ENCODE data around the gene ABL1. TPM values are rescaled to one million over a fixed set of nuclear protein-coding genes. Genes with fewer than 3 reads are reported as not detected.

The ABL1 gene
- polyA plus RNA-seq, 1 of the 3 experiments (the other 2 are of a cell fraction), result 24.6 TPM

DNA sequence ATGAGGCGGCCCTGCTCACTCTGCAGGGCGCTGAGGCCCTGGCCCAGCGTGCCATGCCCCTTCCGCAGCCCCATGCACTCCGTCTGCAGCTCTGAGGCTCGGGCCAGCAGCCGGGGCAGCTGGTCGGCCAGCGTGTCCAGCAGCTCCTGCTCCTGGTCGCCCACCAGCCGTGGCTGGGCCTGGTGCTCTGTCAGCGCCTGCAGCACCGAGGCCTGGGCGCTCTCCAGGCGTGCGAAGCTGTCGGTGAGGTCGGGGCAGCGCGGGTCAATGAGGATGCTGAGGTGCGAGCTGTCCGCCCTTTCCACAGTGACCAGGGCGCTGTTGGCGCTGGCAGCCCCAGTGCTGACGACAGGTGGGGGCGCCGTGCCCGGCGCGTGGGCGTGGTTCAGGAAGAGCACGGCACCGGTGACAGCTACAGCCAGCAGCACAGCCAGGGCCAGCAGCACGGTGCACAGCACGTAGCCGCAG, 94.6 kb downstream of the ABL1 start:
- no peak for DNase-seq
- ChIA-PET CTCF (interaction anchor here (1.0 to 3.0 kb wide), 3 partner anchors 10 to 124 kb away, joined by 3 to 10 read pairs (median 4); no protein-coding TSS in a partner anchor), POLR2A (no interaction called here)
- peaks cover 11 to 18% of the 10 kb centered on the region in 2 experiments; a peak in 3 of 4 replicates for H3K4me1 ChIP-seq (ENCODE audit: control insufficient read depth in 1 of 2, insufficient read depth in 2 of 2, low read depth in 1 of 2, low read length in 1 of 2)
- 100% methylated on average over 1 of the region's 36 CpGs for WGBS (ENCODE audit: low lambda C conversion rate)
- H3K9ac ChIP-seq, result no peak overlapping the region
- no peaks in the 10 kb centered on the region for H4K20me1 ChIP-seq (ENCODE audit: insufficient read depth)
- H3K9me3 ChIP-seq, result no peaks in the 10 kb centered on the region
- no peaks in the 10 kb centered on the region for H3K9me2 ChIP-seq
- H3K27ac ChIP-seq (ENCODE audit: low read depth in 2 of 2, low read length in 1 of 2), result no peak overlapping the region
- H3K27me3 ChIP-seq (ENCODE audit: insufficient read depth), result no peaks in the 10 kb centered on the region
- no peaks in the 10 kb centered on the region for H3K36me3 ChIP-seq (replicated peaks in 1 of 2; ENCODE audit: control insufficient read depth in 1 of 2, insufficient read depth in 2 of 2, low read length in 1 of 2)
- TF ChIP-seq NFIC (IDR thresholded peaks at IDR 0.05; ENCODE audit: borderline replicate concordance) (no peak), TCF12 (IDR thresholded peaks at IDR 0.05) (no peak), EZH2phosphoT487 (IDR thresholded peaks at IDR 0.05; ENCODE audit: borderline replicate concordance, low read depth) (no peak), FOXM1 (IDR thresholded peaks at IDR 0.05; ENCODE audit: low read depth) (no peak)
- TF ChIP-seq, protein P1, sequence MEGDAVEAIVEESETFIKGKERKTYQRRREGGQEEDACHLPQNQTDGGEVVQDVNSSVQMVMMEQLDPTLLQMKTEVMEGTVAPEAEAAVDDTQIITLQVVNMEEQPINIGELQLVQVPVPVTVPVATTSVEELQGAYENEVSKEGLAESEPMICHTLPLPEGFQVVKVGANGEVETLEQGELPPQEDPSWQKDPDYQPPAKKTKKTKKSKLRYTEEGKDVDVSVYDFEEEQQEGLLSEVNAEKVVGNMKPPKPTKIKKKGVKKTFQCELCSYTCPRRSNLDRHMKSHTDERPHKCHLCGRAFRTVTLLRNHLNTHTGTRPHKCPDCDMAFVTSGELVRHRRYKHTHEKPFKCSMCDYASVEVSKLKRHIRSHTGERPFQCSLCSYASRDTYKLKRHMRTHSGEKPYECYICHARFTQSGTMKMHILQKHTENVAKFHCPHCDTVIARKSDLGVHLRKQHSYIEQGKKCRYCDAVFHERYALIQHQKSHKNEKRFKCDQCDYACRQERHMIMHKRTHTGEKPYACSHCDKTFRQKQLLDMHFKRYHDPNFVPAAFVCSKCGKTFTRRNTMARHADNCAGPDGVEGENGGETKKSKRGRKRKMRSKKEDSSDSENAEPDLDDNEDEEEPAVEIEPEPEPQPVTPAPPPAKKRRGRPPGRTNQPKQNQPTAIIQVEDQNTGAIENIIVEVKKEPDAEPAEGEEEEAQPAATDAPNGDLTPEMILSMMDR (IDR thresholded peaks at IDR 0.05), result no peak
- peaks cover 10% of the 10 kb centered on the region for H3F3A ChIP-seq (replicated peaks; ENCODE audit: insufficient read depth)
- H3K4me2 ChIP-seq, result no peak overlapping the region
- H3K79me2 ChIP-seq (ENCODE audit: insufficient read depth), result no peaks in the 10 kb centered on the region
- H2AFZ ChIP-seq (ENCODE audit: low read depth), result no peak overlapping the region
- H3K4me3 ChIP-seq (ENCODE audit: low read depth in 2 of 2, low read length in 1 of 2), result no peak overlapping the region

DNA sequence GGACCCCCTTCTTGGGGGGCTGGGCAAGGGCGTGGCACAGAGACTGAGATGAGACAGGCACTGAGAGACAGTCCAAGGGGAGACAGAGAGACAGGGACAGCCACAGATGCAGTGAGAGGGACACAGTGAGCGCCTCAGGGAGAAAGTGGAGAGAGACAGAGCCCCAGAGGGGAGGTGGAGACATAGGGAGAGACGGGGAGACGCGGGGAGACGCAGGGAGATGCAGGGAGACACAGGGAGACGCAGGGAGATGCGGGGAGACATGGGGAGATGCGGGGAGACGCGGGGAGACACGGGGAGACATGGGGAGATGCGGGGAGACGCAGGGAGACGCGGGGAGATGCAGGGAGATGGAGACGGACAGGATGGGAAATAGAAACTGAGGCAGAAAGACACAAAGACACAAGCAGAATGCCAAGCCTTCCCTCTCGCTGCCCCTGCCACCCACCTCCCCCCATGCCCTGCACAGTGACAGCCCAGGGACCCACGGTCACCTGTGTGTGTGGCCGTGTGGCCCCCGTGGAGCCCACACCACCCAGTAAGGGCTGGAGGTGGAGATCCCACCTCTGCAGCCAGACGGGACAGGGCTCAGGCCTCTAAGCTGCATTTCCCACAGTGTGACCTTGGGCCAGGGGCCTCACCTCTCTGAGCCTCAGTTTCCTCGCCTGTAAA, 95.2 kb downstream of the ABL1 start:
- no peaks in the 10 kb centered on the region for H3K36me3 ChIP-seq (replicated peaks in 1 of 2; ENCODE audit: control insufficient read depth in 1 of 2, insufficient read depth in 2 of 2, low read length in 1 of 2)
- no peak overlapping the region for H3K4me3 ChIP-seq (ENCODE audit: low read depth in 2 of 2, low read length in 1 of 2)
- no peaks in the 10 kb centered on the region for H3K9me3 ChIP-seq
- H3K27me3 ChIP-seq (ENCODE audit: insufficient read depth), result no peaks in the 10 kb centered on the region
- H3K9ac ChIP-seq, result no peak overlapping the region
- H3F3A ChIP-seq (replicated peaks; ENCODE audit: insufficient read depth), result peaks cover 10% of the 10 kb centered on the region
- CTCF ChIA-PET, result interaction anchor here (3.0 kb wide), 1 partner anchor 64 kb away, joined by 10 read pairs; no protein-coding TSS in a partner anchor
- H3K79me2 ChIP-seq (ENCODE audit: insufficient read depth), result no peaks in the 10 kb centered on the region
- H3K27ac ChIP-seq (ENCODE audit: low read depth in 2 of 2, low read length in 1 of 2), result no peak overlapping the region
- TF ChIP-seq, protein P2, sequence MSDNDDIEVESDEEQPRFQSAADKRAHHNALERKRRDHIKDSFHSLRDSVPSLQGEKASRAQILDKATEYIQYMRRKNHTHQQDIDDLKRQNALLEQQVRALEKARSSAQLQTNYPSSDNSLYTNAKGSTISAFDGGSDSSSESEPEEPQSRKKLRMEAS (IDR thresholded peaks at IDR 0.05; ENCODE audit: low read depth), result no peak
- TF ChIP-seq FOXM1 (IDR thresholded peaks at IDR 0.05; ENCODE audit: low read depth) (no peak), YY1 (IDR thresholded peaks at IDR 0.05; ENCODE audit: low read depth) (no peak)
- no peaks in the 10 kb centered on the region for H4K20me1 ChIP-seq (ENCODE audit: insufficient read depth)
- H3K4me1 ChIP-seq (ENCODE audit: control insufficient read depth in 1 of 2, insufficient read depth in 2 of 2, low read depth in 1 of 2, low read length in 1 of 2), result peaks cover 11 to 18% of the 10 kb centered on the region in 2 experiments; a peak in 3 of 4 replicates
- H3K9me2 ChIP-seq, result no peaks in the 10 kb centered on the region
- DNase-seq, result no peak
- no peak overlapping the region for H2AFZ ChIP-seq (ENCODE audit: low read depth)
- POLR2A ChIA-PET, result no interaction called here
- H3K4me2 ChIP-seq, result no peak overlapping the region
- 91% methylated on average over 18 of the region's 23 CpGs for WGBS (ENCODE audit: low lambda C conversion rate)

DNA sequence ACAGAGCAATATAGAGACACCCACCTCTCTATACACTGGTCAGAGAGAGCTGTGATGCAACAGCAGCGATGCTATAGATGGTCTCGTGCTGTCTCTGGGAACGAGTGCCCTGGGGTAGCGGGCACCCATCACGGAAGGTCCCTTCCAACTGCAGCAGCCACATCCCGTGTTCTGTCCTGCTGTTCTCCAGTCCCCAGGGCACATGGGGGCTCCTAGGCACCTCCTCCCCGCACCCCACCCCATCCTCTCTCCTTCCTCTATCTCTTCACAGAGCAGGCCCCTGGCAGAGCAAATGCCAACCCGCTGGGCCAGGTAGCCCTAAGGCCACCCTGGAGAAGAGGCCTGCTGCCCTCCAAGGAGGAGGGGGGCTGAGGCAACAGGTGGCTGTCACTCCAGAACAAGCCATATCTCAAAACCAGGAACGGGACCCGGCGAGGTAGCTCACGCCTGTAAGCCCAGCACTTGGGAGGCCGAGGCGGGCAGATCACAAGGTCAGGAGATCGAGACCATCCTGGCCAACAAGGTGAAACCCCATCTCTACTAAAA, 95.8 kb downstream of the ABL1 start:
- Histone ChIP-seq H3K79me2 (ENCODE audit: insufficient read depth) (no peaks in the 10 kb centered on the region), H2AFZ (ENCODE audit: low read depth) (no peak overlapping the region), H3K4me3 (ENCODE audit: low read depth in 2 of 2, low read length in 1 of 2) (no peak overlapping the region), H3K4me2 (no peak overlapping the region), H3K9me3 (no peaks in the 10 kb centered on the region), H3K27me3 (ENCODE audit: insufficient read depth) (no peaks in the 10 kb centered on the region), H4K20me1 (ENCODE audit: insufficient read depth) (no peaks in the 10 kb centered on the region), H3K27ac (ENCODE audit: low read depth in 2 of 2, low read length in 1 of 2) (no peak overlapping the region), H3K9me2 (no peaks in the 10 kb centered on the region), H3K4me1 (ENCODE audit: control insufficient read depth in 1 of 2, insufficient read depth in 2 of 2, low read depth in 1 of 2, low read length in 1 of 2) (peaks cover 11 to 18% of the 10 kb centered on the region in 2 experiments; a peak in 3 of 4 replicates), H3K36me3 (replicated peaks in 1 of 2; ENCODE audit: control insufficient read depth in 1 of 2, insufficient read depth in 2 of 2, low read length in 1 of 2) (no peaks in the 10 kb centered on the region), H3K9ac (no peak overlapping the region), H3F3A (replicated peaks; ENCODE audit: insufficient read depth) (peaks cover 11% of the 10 kb centered on the region)
- no peak for TF ChIP-seq FOSL2 (IDR thresholded peaks at IDR 0.05; ENCODE audit: borderline replicate concordance, low read depth)
- TF ChIP-seq FOXJ3 (CRISPR knock-in tag; IDR thresholded peaks at IDR 0.05), result no peak
- TF ChIP-seq JUND (IDR thresholded peaks at IDR 0.05), result no peak
- TF ChIP-seq, protein P3, sequence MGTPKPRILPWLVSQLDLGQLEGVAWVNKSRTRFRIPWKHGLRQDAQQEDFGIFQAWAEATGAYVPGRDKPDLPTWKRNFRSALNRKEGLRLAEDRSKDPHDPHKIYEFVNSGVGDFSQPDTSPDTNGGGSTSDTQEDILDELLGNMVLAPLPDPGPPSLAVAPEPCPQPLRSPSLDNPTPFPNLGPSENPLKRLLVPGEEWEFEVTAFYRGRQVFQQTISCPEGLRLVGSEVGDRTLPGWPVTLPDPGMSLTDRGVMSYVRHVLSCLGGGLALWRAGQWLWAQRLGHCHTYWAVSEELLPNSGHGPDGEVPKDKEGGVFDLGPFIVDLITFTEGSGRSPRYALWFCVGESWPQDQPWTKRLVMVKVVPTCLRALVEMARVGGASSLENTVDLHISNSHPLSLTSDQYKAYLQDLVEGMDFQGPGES (IDR thresholded peaks at IDR 0.05; ENCODE audit: low read depth, low read length), result no peak
- TF ChIP-seq, protein P4, sequence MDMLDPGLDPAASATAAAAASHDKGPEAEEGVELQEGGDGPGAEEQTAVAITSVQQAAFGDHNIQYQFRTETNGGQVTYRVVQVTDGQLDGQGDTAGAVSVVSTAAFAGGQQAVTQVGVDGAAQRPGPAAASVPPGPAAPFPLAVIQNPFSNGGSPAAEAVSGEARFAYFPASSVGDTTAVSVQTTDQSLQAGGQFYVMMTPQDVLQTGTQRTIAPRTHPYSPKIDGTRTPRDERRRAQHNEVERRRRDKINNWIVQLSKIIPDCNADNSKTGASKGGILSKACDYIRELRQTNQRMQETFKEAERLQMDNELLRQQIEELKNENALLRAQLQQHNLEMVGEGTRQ (IDR thresholded peaks at IDR 0.05; ENCODE audit: borderline replicate concordance, low read depth, low read length), result no peak
- TF ChIP-seq ELF1 (IDR thresholded peaks at IDR 0.05), result no peak
- TF ChIP-seq EP300 (IDR thresholded peaks at IDR 0.05; ENCODE audit: borderline replicate concordance in 1 of 2, low read depth in 1 of 2, low read length in 1 of 2), result no peak
- TF ChIP-seq GABPA (IDR thresholded peaks at IDR 0.05; ENCODE audit: low read depth), result no peak
- no peak for TF ChIP-seq GATA2 (CRISPR knock-in tag; IDR thresholded peaks at IDR 0.05)
- TF ChIP-seq FOXM1 (IDR thresholded peaks at IDR 0.05; ENCODE audit: low read depth), result no peak
- TF ChIP-seq TCF12 (IDR thresholded peaks at IDR 0.05), result no peak
- POLR2A ChIA-PET, result no interaction called here
- WGBS (ENCODE audit: low lambda C conversion rate), result 96% methylated on average over 11 of the region's 15 CpGs
- CTCF ChIA-PET, result no interaction called here
- no peak for DNase-seq

Data from SK-N-SH (cell line).